RWPE2 (cell line): ENCODE measurements around the gene ATP1B1.

Source experiments
- ATAC-seq: fragments of 200-7000 bp; cut with Tn5 transposase; 3 replicates; pipeline ENCODE4 v1.9.1; 2021; ENCODE audit warnings: low read depth
- DNase-seq: peaks from one replicate; pipeline ENCODE4 v3.0.0-alpha.2; 2020; ENCODE audit warnings: low spot score
- H3K27ac ChIP-seq: fragments of 450-650 bp; 2 replicates; pipeline ENCODE4 v1.5.1; 2017; ENCODE audit warnings: mild to moderate bottlenecking; ENCODE audit not compliant: poor library complexity, severe bottlenecking
- H3K27me3 ChIP-seq: fragments of 250-450 bp; sonication (Bioruptor Pico); 2 replicates; pipeline ENCODE4 v1.5.1; 2021; ENCODE audit warnings: mild to moderate bottlenecking, moderate library complexity; ENCODE audit not compliant: insufficient read depth, poor library complexity, severe bottlenecking
- H3K36me3 ChIP-seq: fragments of 250-450 bp; sonication (Bioruptor Pico); 2 replicates; pipeline ENCODE4 v1.5.1; 2020; ENCODE audit warnings: low read depth, mild to moderate bottlenecking, moderate library complexity
- H3K4me1 ChIP-seq: fragments of 250-450 bp; sonication (Bioruptor Pico); 2 replicates; pipeline ENCODE4 v1.5.1; 2021; ENCODE audit warnings: mild to moderate bottlenecking, moderate library complexity; ENCODE audit not compliant: insufficient read depth, poor library complexity, severe bottlenecking
- H3K4me3 ChIP-seq: fragments of 250-450 bp; sonication (Bioruptor Pico); 2 replicates; pipeline ENCODE4 v1.5.1; 2021; ENCODE audit warnings: mild to moderate bottlenecking, moderate library complexity; ENCODE audit not compliant: severe bottlenecking
- H3K9me3 ChIP-seq: fragments of 250-450 bp; sonication (Bioruptor Pico); 2 replicates; pipeline ENCODE4 v1.5.1; 2021; ENCODE audit warnings: mild to moderate bottlenecking, moderate library complexity; ENCODE audit not compliant: severe bottlenecking
- CTCF ChIP-seq: fragments of 450-650 bp; IDR thresholded peaks from one replicate; pipeline ENCODE4 v1.5.1; 2017; ENCODE audit warnings: mild to moderate bottlenecking, moderate library complexity; ENCODE audit not compliant: poor library complexity, severe bottlenecking

ATP1B1 gene

GRCh38 chr1:169092399-169092798 lies 14.1 kb upstream of the ATP1B1 start:
- H3K36me3 ChIP-seq: no peaks in the 10 kb centered on the region
- DNase-seq: no peak
- no peak overlapping the region for H3K4me3 ChIP-seq
- H3K27me3 ChIP-seq: no peaks in the 10 kb centered on the region
- H3K9me3 ChIP-seq: no peaks in the 10 kb centered on the region
- H3K4me1 ChIP-seq: peaks cover 3% of the 10 kb centered on the region
- no peak overlapping the region for H3K27ac ChIP-seq
- no peak for ATAC-seq
- TF ChIP-seq CTCF: no peak

- 0 out of 3 replicates have a peak, but pooled peaks have one; percentile 40 for ATAC-seq
- no peak for DNase-seq
- Histone ChIP-seq H3K9me3 (no peaks in the 10 kb centered on the region), H3K27me3 (no peaks in the 10 kb centered on the region), H3K4me3 (no peak overlapping the region), H3K4me1 (peaks cover 3% of the 10 kb centered on the region), H3K36me3 (no peaks in the 10 kb centered on the region), H3K27ac (no peak overlapping the region)
- TF ChIP-seq CTCF: no peak
These were observed 11.5 kb upstream of the ATP1B1 start for GRCh38 chr1:169094897-169095569.

- TF ChIP-seq CTCF: no peak
- DNase-seq (no peak), ATAC-seq (no peak)
- H3K4me3 ChIP-seq: no peak overlapping the region
- H3K36me3 ChIP-seq: no peaks in the 10 kb centered on the region
- H3K9me3 ChIP-seq: no peaks in the 10 kb centered on the region
- peaks cover 5% of the 10 kb centered on the region for H3K4me1 ChIP-seq
- H3K27ac ChIP-seq: no peak overlapping the region
- no peaks in the 10 kb centered on the region for H3K27me3 ChIP-seq
These were observed 8.1 kb upstream of the ATP1B1 start for GRCh38 chr1:169098380-169098779.

GRCh38 chr1:169099561-169099960 lies 6.9 kb upstream of the ATP1B1 start:
- no peaks in the 10 kb centered on the region for H3K36me3 ChIP-seq
- ATAC-seq: no peak
- no peaks in the 10 kb centered on the region for H3K9me3 ChIP-seq
- H3K4me3 ChIP-seq: no peak overlapping the region
- no peak for DNase-seq
- no peak overlapping the region for H3K27ac ChIP-seq
- no peaks in the 10 kb centered on the region for H3K27me3 ChIP-seq
- peaks cover 5% of the 10 kb centered on the region for H3K4me1 ChIP-seq
- no peak for TF ChIP-seq CTCF

GRCh38 chr1:169100208-169100607 lies 6.3 kb upstream of the ATP1B1 start:
- H3K4me1 ChIP-seq: peaks cover 4% of the 10 kb centered on the region
- no peak overlapping the region for H3K4me3 ChIP-seq
- TF ChIP-seq CTCF: no peak
- H3K9me3 ChIP-seq: no peaks in the 10 kb centered on the region
- H3K36me3 ChIP-seq: no peaks in the 10 kb centered on the region
- no peaks in the 10 kb centered on the region for H3K27me3 ChIP-seq
- ATAC-seq: no peak
- no peak for DNase-seq
- no peak overlapping the region for H3K27ac ChIP-seq
